Fibroblast of lung (primary cell): ENCODE measurements around the gene FOXL2NB. TPM values are rescaled to one million over a fixed set of nuclear protein-coding genes. Genes with fewer than 3 reads are reported as not detected.

Experiments
- DNase-seq, 2 donors: peaks; one replicate each; pipeline versions ENCODE4 v3.0.0 to v3.0.0-alpha.2; 2010; ENCODE audit warnings: low read depth in 2 of 2
- H2AFZ ChIP-seq: 2 replicates; pipeline ENCODE4 v1.5.1; 2012; ENCODE audit warnings: low read length, control low read depth, inconsistent platforms
- H3K27ac ChIP-seq: 2 replicates; pipeline ENCODE4 v1.5.1; 2011; ENCODE audit warnings: low read length, control low read depth; ENCODE audit not compliant: insufficient read depth
- H3K27me3 ChIP-seq: 2 replicates; pipeline ENCODE4 v1.5.1; 2011; ENCODE audit warnings: mild to moderate bottlenecking, low read length; ENCODE audit not compliant: control insufficient read depth, insufficient read depth
- H3K36me3 ChIP-seq: 2 replicates; pipeline ENCODE4 v1.5.1; 2011; ENCODE audit warnings: low read length; ENCODE audit not compliant: control insufficient read depth, insufficient read depth
- H3K4me1 ChIP-seq: 2 replicates; pipeline ENCODE4 v1.5.1; 2011; ENCODE audit warnings: low read length; ENCODE audit not compliant: control insufficient read depth, insufficient read depth; ENCODE audit errors: extremely low read depth
- H3K4me2 ChIP-seq: 2 replicates; pipeline ENCODE4 v1.5.1; 2011; ENCODE audit warnings: low read length, control low read depth; ENCODE audit not compliant: insufficient read depth; ENCODE audit errors: extremely low read depth
- H3K4me3 ChIP-seq, 4 experiments: fragments of 200-600 bp in 1 of 4; sonication (generic) in 1 of 4; replicated peaks in 1 of 4; 2 replicates each; pipeline ENCODE4 v1.5.1; 2011 to 2016; ENCODE audit warnings: low read length in 4 of 4, low read depth in 3 of 4, mild to moderate bottlenecking in 3 of 4, control low read depth in 2 of 4, inconsistent platforms in 1 of 4, mixed read lengths in 1 of 4; ENCODE audit not compliant: insufficient read depth in 1 of 4; ENCODE audit errors: control extremely low read depth in 1 of 4
- H3K79me2 ChIP-seq: 2 replicates; pipeline ENCODE4 v1.5.1; 2012; ENCODE audit warnings: mild to moderate bottlenecking, low read length, inconsistent platforms; ENCODE audit not compliant: control insufficient read depth, insufficient read depth
- H3K9ac ChIP-seq: 2 replicates; pipeline ENCODE4 v1.5.1; 2011; ENCODE audit warnings: mild to moderate bottlenecking, low read length, control low read depth; ENCODE audit not compliant: insufficient read depth
- H3K9me3 ChIP-seq: 2 replicates; pipeline ENCODE4 v1.5.1; 2012; ENCODE audit warnings: low read depth, low read length; ENCODE audit not compliant: control insufficient read depth, insufficient read depth
- H4K20me1 ChIP-seq: 2 replicates; pipeline ENCODE4 v1.5.1; 2011; ENCODE audit warnings: low read length; ENCODE audit not compliant: control insufficient read depth, insufficient read depth; ENCODE audit errors: extremely low read depth
- EZH2 ChIP-seq: IDR thresholded peaks from 2 replicates; pipeline ENCODE4 v1.5.1; 2012; ENCODE audit warnings: low read length, control low read depth, mild to moderate bottlenecking; ENCODE audit errors: missing control alignments
- polyA plus RNA-seq, 2 donors: library from polyadenylated mRNA; depleted of rRNA in 1 of 2; stranded (reverse) in 1 of 2; unstranded in 1 of 2; fragments of >200 nt; gene quantifications; 2 replicates each; pipeline ENCODE4 v1.2.1, GENCODE V29; 2011 to 2012; ENCODE audit warnings: missing spikeins in 1 of 2
- total RNA-seq: library from RNA; depleted of rRNA; stranded (reverse); fragments of >200 nt; gene quantifications from 2 replicates; pipeline ENCODE4 v1.2.1, GENCODE V29; 2014
- TF ChIP-seq, protein P1 (sequence below), 2 donors: IDR thresholded peaks in 1 of 2; conservative IDR thresholded peaks in 1 of 2; 1 replicate in 1 of 2; 2 replicates in 1 of 2; pipeline ENCODE4 v1.5.1; 2011 to 2012; ENCODE audit warnings: low read length in 2 of 2, control low read depth in 1 of 2, inconsistent platforms in 1 of 2, low read depth in 1 of 2, mild to moderate bottlenecking in 1 of 2

FOXL2NB gene
- total and polyA plus RNA-seq, 2 donors (not counting 1 experiment from before 2014, with no cell fraction given): not detected

DNA sequence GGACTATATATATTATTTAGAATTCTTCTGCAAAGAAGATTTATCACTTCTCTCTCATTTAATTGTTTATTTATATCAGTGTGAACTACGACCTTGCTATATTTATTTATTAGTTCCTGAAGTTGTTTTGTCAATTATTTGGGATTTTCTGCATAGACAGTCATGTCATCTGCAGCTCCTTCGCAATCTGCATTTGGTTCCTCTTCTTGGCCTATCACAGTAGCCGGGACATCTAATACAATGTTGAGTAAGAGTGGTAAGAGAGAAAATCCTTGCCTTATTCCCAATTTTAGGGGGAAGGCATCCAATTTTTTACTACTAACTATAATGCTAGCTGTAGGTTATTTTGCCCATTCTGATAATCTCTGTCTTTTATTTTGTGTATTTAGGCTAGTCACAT lies 39.5 kb upstream of the FOXL2NB start:
- H3K27me3 ChIP-seq: no peaks in the 10 kb centered on the region
- H3K9me3 ChIP-seq: no peaks in the 10 kb centered on the region
- no peak overlapping the region for H3K27ac ChIP-seq
- H4K20me1 ChIP-seq: no peaks in the 10 kb centered on the region
- no peak overlapping the region for H3K4me2 ChIP-seq
- H3K79me2 ChIP-seq: no peaks in the 10 kb centered on the region
- no peak overlapping the region for H2AFZ ChIP-seq
- H3K36me3 ChIP-seq: no peaks in the 10 kb centered on the region
- no peak overlapping the region for H3K9ac ChIP-seq
- H3K4me3 ChIP-seq: no peak overlapping the region
- no peak for DNase-seq
- no peaks in the 10 kb centered on the region for H3K4me1 ChIP-seq
- TF ChIP-seq, protein P1, sequence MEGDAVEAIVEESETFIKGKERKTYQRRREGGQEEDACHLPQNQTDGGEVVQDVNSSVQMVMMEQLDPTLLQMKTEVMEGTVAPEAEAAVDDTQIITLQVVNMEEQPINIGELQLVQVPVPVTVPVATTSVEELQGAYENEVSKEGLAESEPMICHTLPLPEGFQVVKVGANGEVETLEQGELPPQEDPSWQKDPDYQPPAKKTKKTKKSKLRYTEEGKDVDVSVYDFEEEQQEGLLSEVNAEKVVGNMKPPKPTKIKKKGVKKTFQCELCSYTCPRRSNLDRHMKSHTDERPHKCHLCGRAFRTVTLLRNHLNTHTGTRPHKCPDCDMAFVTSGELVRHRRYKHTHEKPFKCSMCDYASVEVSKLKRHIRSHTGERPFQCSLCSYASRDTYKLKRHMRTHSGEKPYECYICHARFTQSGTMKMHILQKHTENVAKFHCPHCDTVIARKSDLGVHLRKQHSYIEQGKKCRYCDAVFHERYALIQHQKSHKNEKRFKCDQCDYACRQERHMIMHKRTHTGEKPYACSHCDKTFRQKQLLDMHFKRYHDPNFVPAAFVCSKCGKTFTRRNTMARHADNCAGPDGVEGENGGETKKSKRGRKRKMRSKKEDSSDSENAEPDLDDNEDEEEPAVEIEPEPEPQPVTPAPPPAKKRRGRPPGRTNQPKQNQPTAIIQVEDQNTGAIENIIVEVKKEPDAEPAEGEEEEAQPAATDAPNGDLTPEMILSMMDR (conservative IDR thresholded peaks at IDR 0.05 in 1 of 2, IDR thresholded peaks at IDR 0.05 in 1 of 2; ENCODE audit: low read depth in 1 of 2, low read length in 2 of 2): no peak
- TF ChIP-seq EZH2: no peak

DNA sequence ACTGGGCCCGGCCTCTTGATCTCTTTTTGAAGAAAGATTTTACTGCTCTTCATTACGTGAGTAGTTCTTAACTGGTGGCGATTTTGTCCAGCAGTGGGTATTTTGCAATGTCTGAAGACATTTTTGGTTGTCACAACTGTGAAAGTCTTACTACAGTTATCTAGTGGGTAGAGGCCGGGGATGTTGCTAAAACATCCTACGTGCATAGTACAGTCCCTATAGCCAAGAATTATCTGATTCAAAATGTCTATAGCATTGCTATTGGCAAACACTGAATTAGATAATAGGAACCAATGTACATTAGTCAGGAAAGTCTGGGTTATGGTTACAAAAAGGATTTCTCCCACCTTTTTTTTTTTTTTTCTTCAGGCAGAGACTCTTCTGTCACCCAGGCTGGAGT lies 38.2 kb upstream of the FOXL2NB start:
- Histone ChIP-seq H3K9ac (no peak overlapping the region), H3K27me3 (no peaks in the 10 kb centered on the region), H3K27ac (no peak overlapping the region), H2AFZ (no peak overlapping the region), H3K4me3 (no peak overlapping the region), H3K9me3 (no peaks in the 10 kb centered on the region), H3K4me1 (no peaks in the 10 kb centered on the region), H3K4me2 (no peak overlapping the region), H3K36me3 (no peaks in the 10 kb centered on the region), H4K20me1 (no peaks in the 10 kb centered on the region), H3K79me2 (no peaks in the 10 kb centered on the region)
- TF ChIP-seq EZH2: no peak
- TF ChIP-seq, protein P1 (conservative IDR thresholded peaks at IDR 0.05 in 1 of 2, IDR thresholded peaks at IDR 0.05 in 1 of 2; ENCODE audit: low read depth in 1 of 2, low read length in 2 of 2): no peak
- no peak for DNase-seq

DNA sequence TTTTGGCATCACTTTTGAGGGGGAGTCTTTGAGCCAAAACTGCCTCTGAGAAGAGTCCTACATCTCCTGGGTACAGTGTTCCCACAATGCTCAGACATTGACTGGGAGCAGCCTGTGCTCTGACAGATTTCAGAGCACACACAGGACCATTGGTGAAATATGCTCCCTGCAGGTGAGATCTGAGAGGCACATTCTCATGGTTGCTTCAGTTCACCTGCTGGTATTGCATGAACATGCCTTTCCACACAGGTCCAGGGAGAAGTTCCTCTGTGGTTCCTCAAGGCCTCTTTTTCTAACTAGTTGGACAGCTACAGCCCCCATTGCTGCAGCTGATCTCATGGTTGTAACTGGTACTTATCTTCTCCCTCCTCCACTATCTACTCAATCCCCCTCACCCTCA lies 37.1 kb upstream of the FOXL2NB start:
- Histone ChIP-seq H3K4me3 (no peak overlapping the region), H3K4me1 (peaks cover 4% of the 10 kb centered on the region), H3K4me2 (no peak overlapping the region), H3K9me3 (no peaks in the 10 kb centered on the region), H3K9ac (no peak overlapping the region), H4K20me1 (no peaks in the 10 kb centered on the region), H3K79me2 (no peaks in the 10 kb centered on the region), H3K27me3 (no peaks in the 10 kb centered on the region), H3K27ac (no peak overlapping the region), H2AFZ (no peak overlapping the region), H3K36me3 (no peaks in the 10 kb centered on the region)
- DNase-seq: no peak
- no peak for TF ChIP-seq EZH2
- TF ChIP-seq, protein P1 (conservative IDR thresholded peaks at IDR 0.05 in 1 of 2, IDR thresholded peaks at IDR 0.05 in 1 of 2; ENCODE audit: low read depth in 1 of 2, low read length in 2 of 2): no peak
